Activated CD8-positive, alpha-beta T cell treated with anti-CD3 and anti-CD28 coated beads for 36 hours (primary cell): ENCODE data around the gene SUPT4H1. TPM values are rescaled to one million over a fixed set of nuclear protein-coding genes. Genes with fewer than 3 reads are reported as not detected.

Experiments
- ATAC-seq: fragments of 200-7000 bp; cut with Tn5 transposase; one replicate; pipeline ENCODE4 v1.10.0; 2021; ENCODE audit warnings: mild to moderate bottlenecking, moderate library complexity
- CTCF ChIA-PET: fragments of 350-600 bp; sonication (Branson Sonifier 250); formaldehyde crosslinking; loops from one replicate; lab custom pipeline; 2021; ENCODE audit warnings: antibody characterized with exemption; lab: Charles Lee
- POLR2A ChIA-PET: fragments of 350-600 bp; sonication (Branson Sonifier 250); formaldehyde crosslinking; loops from one replicate; lab custom pipeline; 2021; ENCODE audit warnings: antibody characterized with exemption; lab: Charles Lee
- DNase-seq: peaks from one replicate; pipeline ENCODE4 v3.0.0-alpha.2; 2020
- H3K27ac Mint-ChIP-seq: one replicate; pipeline ENCODE4 v1.8.0; 2021; ENCODE audit warnings: mild to moderate bottlenecking, mixed read lengths
- H3K27me3 Mint-ChIP-seq: one replicate; pipeline ENCODE4 v1.8.0; 2021; ENCODE audit warnings: mixed read lengths
- H3K36me3 Mint-ChIP-seq: one replicate; pipeline ENCODE4 v1.8.0; 2021; ENCODE audit warnings: low read depth, mixed read lengths
- H3K4me1 Mint-ChIP-seq: one replicate; pipeline ENCODE4 v1.8.0; 2021; ENCODE audit warnings: low read depth, mixed read lengths
- H3K4me3 Mint-ChIP-seq: one replicate; pipeline ENCODE4 v1.8.0; 2021; ENCODE audit warnings: mild to moderate bottlenecking, moderate library complexity, mixed read lengths
- H3K9me3 Mint-ChIP-seq: one replicate; pipeline ENCODE4 v1.8.0; 2021; ENCODE audit warnings: mixed read lengths
- CTCF ChIP-seq: fragments of 200-600 bp; IDR thresholded peaks from one replicate; pipeline ENCODE4 v1.8.0; 2022; ENCODE audit warnings: antibody characterized with exemption, mild to moderate bottlenecking
- intact Hi-C: fragments of 100-400 bp; cut with micrococcal nuclease; formaldehyde crosslinking; loops from one replicate; pipeline ENCODE4 v1.10.0; 2022
- total RNA-seq, 2 experiments: library from RNA; stranded (reverse); gene quantifications; one replicate each; pipeline ENCODE4 v1.2.3, GENCODE V29; 2021

SUPT4H1 gene
- total RNA-seq, 2 experiments from 2014 or later = 104 to 110 TPM

DNA sequence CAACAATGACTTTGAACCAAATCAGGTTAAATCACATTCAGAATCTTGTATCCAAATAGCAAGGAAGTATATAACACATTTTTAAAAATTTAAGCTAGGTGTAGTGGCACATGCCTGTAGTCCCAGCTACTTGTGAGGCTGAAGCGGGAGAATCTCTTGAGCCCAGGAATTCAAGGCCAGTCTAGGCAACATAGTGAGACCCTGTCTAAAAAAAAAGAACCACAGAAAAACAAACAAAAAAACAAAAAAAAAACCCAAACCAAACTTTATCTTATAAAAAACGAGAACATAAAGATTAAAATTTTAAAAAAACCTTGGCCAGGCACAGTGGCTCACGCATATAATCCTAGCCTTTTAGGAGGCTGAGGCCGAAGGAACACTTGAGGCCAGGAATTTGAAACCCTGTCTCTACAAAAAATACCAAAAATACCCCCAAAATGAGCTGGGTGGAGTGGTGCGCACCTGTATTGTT lies 11.6 kb downstream of the SUPT4H1 start:
- intact Hi-C loops = no loop called here
- Mint-ChIP-seq H3K4me1 (peaks cover 16% of the 10 kb centered on the region), H3K36me3 (peaks cover 82% of the 10 kb centered on the region), H3K27ac (peak overlapping the region; percentile 96), H3K9me3 (no peaks in the 10 kb centered on the region), H3K27me3 (no peaks in the 10 kb centered on the region), H3K4me3 (peak overlapping the region; percentile 81)
- CTCF ChIA-PET = interaction anchor here (1.1 to 7.9 kb wide), 6 partner anchors 8 to 77 kb away, joined by 3 to 68 read pairs (median 27); partner anchors contain the start of genes RNF43 and SUPT4H1
- DNase-seq (no peak), ATAC-seq (no peak)
- no peak for TF ChIP-seq CTCF
- POLR2A ChIA-PET = interaction anchor here (0.8 to 18.6 kb wide), 10 partner anchors 15 to 292 kb away, joined by 3 to 1558 read pairs (median 4); partner anchors contain the start of genes MTMR4, RNF43, SUPT4H1 and TSPOAP1

GRCh38 chr17:58339755-58340404 lies 12.1 kb downstream of the SUPT4H1 start:
- H3K27ac Mint-ChIP-seq = peak overlapping the region; percentile 96
- peaks cover 82% of the 10 kb centered on the region for H3K36me3 Mint-ChIP-seq
- TF ChIP-seq CTCF = no peak
- intact Hi-C loops = loop anchor here (1.0 to 10.0 kb wide), 4 partner anchors 11 to 765 kb away; partner anchors contain the start of genes RNF43 and TRIM37
- H3K4me1 Mint-ChIP-seq = peaks cover 11% of the 10 kb centered on the region
- ChIA-PET CTCF (interaction anchor here (1.1 to 7.9 kb wide), 6 partner anchors 8 to 78 kb away, joined by 3 to 68 read pairs (median 27); partner anchors contain the start of genes RNF43 and SUPT4H1), POLR2A (interaction anchor here (0.8 to 18.6 kb wide), 13 partner anchors 7 to 334 kb away, joined by 3 to 1558 read pairs (median 4); partner anchors contain the start of genes MTMR4, RNF43, SUPT4H1 and TSPOAP1)
- H3K9me3 Mint-ChIP-seq = no peaks in the 10 kb centered on the region
- DNase-seq = peak; percentile 51
- ATAC-seq = no peak
- no peaks in the 10 kb centered on the region for H3K27me3 Mint-ChIP-seq
- peak overlapping the region; percentile 81 for H3K4me3 Mint-ChIP-seq

DNA sequence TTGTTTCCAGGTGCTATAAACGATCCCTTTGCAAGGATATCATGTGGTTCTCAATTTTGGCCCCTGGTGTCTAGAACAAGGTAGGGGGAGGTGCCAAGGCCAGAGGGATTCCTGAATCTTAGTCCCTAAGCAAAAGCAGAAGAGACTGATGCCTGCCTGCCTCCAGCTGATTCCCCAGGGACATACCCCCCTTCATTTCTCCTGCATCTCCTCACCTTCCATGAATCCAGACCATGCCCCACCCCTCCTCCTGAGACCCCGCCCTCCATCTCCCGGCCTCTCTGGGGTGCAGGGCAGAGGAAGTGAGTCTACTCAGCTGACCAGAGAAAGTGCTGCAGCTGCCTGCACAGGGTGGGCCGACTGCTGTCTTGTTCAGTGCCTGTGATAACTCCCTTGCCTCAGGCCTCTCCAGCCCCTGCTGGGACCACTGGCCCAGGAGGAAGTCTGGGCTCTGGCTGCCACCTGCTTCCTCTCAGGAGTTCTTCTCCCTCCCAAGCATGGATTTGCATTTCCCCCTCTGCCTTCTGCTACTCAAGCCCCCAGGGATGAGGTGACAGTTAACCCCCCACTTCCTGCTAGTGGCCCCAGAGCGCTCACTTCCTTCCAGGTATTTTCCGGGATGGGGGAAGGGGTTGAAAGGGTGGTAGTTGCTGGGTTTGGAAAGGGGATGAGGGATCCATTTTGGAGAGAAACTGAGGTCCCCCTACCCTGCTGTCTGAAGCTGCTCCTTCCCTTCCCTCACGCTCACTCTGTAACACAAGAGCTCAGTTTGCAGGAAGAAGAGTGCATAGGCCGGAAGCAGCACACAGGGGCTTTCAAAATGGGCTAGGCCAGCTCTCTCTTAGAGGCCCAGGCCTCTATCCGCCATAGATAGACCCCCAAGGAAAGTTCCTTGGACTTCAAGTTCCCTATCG lies 12.9 kb downstream of the SUPT4H1 start:
- CTCF ChIA-PET = interaction anchor here (1.4 to 6.2 kb wide), 3 partner anchors 12 to 79 kb away, joined by 5 to 51 read pairs (median 49); partner anchors contain the start of genes RNF43 and SUPT4H1
- TF ChIP-seq CTCF = no peak

DNA sequence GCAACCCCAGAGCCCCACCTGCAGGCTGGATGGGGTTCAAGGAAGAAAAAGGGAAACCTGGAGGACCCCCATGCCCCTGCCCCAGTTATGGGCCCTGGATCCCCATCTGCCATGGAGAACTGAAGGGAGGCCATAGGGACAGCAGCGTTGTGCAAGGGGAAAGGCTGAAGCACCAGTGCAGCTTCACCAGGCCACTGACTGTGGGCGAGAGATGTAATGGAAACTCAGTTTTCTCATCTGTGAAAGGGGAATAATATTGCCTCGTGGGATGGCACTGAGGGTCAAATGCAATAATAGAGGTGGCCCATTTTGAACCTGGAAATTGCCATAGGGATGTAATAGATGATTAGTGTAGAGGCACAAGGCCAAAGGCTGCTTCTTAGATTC lies 13.6 kb downstream of the SUPT4H1 start:
- peak overlapping the region; percentile 81 for H3K4me3 Mint-ChIP-seq
- POLR2A ChIA-PET = interaction anchor here (0.9 to 26.8 kb wide), 8 partner anchors 1 to 177 kb away, joined by 3 to 1558 read pairs (median 6); partner anchors contain the start of genes MTMR4, SUPT4H1 and TSPOAP1
- H3K4me1 Mint-ChIP-seq = peaks cover 5% of the 10 kb centered on the region
- H3K9me3 Mint-ChIP-seq = no peaks in the 10 kb centered on the region
- ATAC-seq (peak; percentile 5), DNase-seq (peak; percentile 71)
- intact Hi-C loops = loop anchor here (5.0 to 10.0 kb wide), 3 partner anchors 79 to 766 kb away; partner anchors contain the start of genes RNF43 and TRIM37
- peak; percentile 38 for TF ChIP-seq CTCF
- CTCF ChIA-PET = interaction anchor here (3.0 to 6.2 kb wide), 3 partner anchors 11 to 21 kb away, joined by 19 to 51 read pairs (median 49); partner anchors contain the start of genes SUPT4H1 and TSPOAP1
- no peaks in the 10 kb centered on the region for H3K27me3 Mint-ChIP-seq
- peaks cover 80% of the 10 kb centered on the region for H3K36me3 Mint-ChIP-seq
- H3K27ac Mint-ChIP-seq = peak overlapping the region; percentile 96

More for the DNA sequence above, 12.9 kb downstream of the SUPT4H1 start:
- intact Hi-C loops = loop anchor here (1.0 to 10.0 kb wide), 4 partner anchors 10 to 766 kb away; partner anchors contain the start of genes RNF43 and TRIM37
- DNase-seq = peak; percentile 90
- Mint-ChIP-seq H3K27ac (peak overlapping the region; percentile 96), H3K4me3 (peak overlapping the region; percentile 81), H3K9me3 (no peaks in the 10 kb centered on the region), H3K4me1 (peaks cover 6% of the 10 kb centered on the region), H3K27me3 (no peaks in the 10 kb centered on the region), H3K36me3 (peaks cover 81% of the 10 kb centered on the region)
- ATAC-seq = peak; percentile 43
- POLR2A ChIA-PET = interaction anchor here (0.9 to 18.6 kb wide), 9 partner anchors 8 to 333 kb away, joined by 3 to 1558 read pairs (median 4); partner anchors contain the start of genes MTMR4, SUPT4H1 and TSPOAP1
